Trophoblast cell (in vitro differentiated cells and primary cell): ENCODE results near the gene PVALEF.

Source experiments
- DNase-seq, 2 donors: peaks; one replicate each; pipeline ENCODE4 v3.0.0-alpha.2; 2016
- H2AFZ ChIP-seq: 2 replicates; pipeline ENCODE4 v1.6.1; 2013; ENCODE audit warnings: low read length, moderate library complexity, mild to moderate bottlenecking; ENCODE audit not compliant: insufficient read depth, poor library complexity
- H2AK5ac ChIP-seq: 2 replicates; pipeline ENCODE4 v1.6.1; 2013; ENCODE audit warnings: mild to moderate bottlenecking, low read length
- H2BK120ac ChIP-seq: 2 replicates; pipeline ENCODE4 v1.6.1; 2013; ENCODE audit warnings: low read length, mild to moderate bottlenecking, moderate library complexity; ENCODE audit not compliant: insufficient read depth, poor library complexity
- H2BK12ac ChIP-seq: 2 replicates; pipeline ENCODE4 v1.6.1; 2013; ENCODE audit warnings: mild to moderate bottlenecking, low read length, moderate library complexity
- H2BK5ac ChIP-seq: 2 replicates; pipeline ENCODE4 v1.6.1; 2013; ENCODE audit warnings: low read length, low read depth, moderate library complexity, mild to moderate bottlenecking; ENCODE audit not compliant: poor library complexity
- H3K14ac ChIP-seq: 2 replicates; pipeline ENCODE4 v1.6.1; 2013; ENCODE audit warnings: mild to moderate bottlenecking, low read length
- H3K18ac ChIP-seq: 2 replicates; pipeline ENCODE4 v1.6.1; 2013; ENCODE audit warnings: mild to moderate bottlenecking, low read length
- H3K23ac ChIP-seq: 2 replicates; pipeline ENCODE4 v1.6.1; 2013; ENCODE audit warnings: low read length
- H3K27ac ChIP-seq: 2 replicates; pipeline ENCODE4 v1.5.1; 2013; ENCODE audit warnings: low read depth, mild to moderate bottlenecking, inconsistent platforms, low read length, moderate library complexity
- H3K27me3 ChIP-seq: 2 replicates; pipeline ENCODE4 v1.6.1; 2013; ENCODE audit warnings: inconsistent platforms, mild to moderate bottlenecking, low read length, moderate library complexity; ENCODE audit not compliant: insufficient read depth
- H3K36me3 ChIP-seq, 2 experiments: 1 replicate in 1 of 2; 2 replicates in 1 of 2; pipeline ENCODE4 v1.6.1; 2013; ENCODE audit warnings: low read length in 2 of 2, mild to moderate bottlenecking in 2 of 2, moderate library complexity in 1 of 2; ENCODE audit not compliant: insufficient read depth in 2 of 2, control insufficient read depth in 1 of 2
- H3K4ac ChIP-seq: 2 replicates; pipeline ENCODE4 v1.6.1; 2013; ENCODE audit warnings: low read depth, mild to moderate bottlenecking, low read length, moderate library complexity
- H3K4me1 ChIP-seq, 2 experiments: 1 replicate in 1 of 2; 2 replicates in 1 of 2; pipeline ENCODE4 v1.6.1; 2013; ENCODE audit warnings: low read length in 2 of 2, mild to moderate bottlenecking in 2 of 2, moderate library complexity in 1 of 2; ENCODE audit not compliant: insufficient read depth in 2 of 2, control insufficient read depth in 1 of 2
- H3K4me2 ChIP-seq: 2 replicates; pipeline ENCODE4 v1.6.1; 2013; ENCODE audit warnings: inconsistent platforms, mild to moderate bottlenecking, low read length, moderate library complexity
- H3K4me3 ChIP-seq: 2 replicates; pipeline ENCODE4 v1.5.1; 2013; ENCODE audit warnings: mild to moderate bottlenecking, low read depth, low read length, inconsistent platforms
- H3K79me1 ChIP-seq: one replicate; pipeline ENCODE4 v1.6.1; 2013; ENCODE audit warnings: low read length
- H3K79me2 ChIP-seq: 2 replicates; pipeline ENCODE4 v1.6.1; 2013; ENCODE audit warnings: low read length, mild to moderate bottlenecking; ENCODE audit not compliant: control insufficient read depth, insufficient read depth, poor library complexity
- H3K9ac ChIP-seq: 2 replicates; pipeline ENCODE4 v1.6.1; 2013; ENCODE audit warnings: mild to moderate bottlenecking, low read length
- H3K9me3 ChIP-seq: 2 replicates; pipeline ENCODE4 v1.6.1; 2013; ENCODE audit warnings: low read depth, mild to moderate bottlenecking, control low read depth, inconsistent platforms, low read length; ENCODE audit not compliant: insufficient read depth
- H4K12ac ChIP-seq: 2 replicates; pipeline ENCODE4 v1.6.1; 2013; ENCODE audit warnings: low read depth, mild to moderate bottlenecking, low read length, moderate library complexity
- H4K8ac ChIP-seq: 2 replicates; pipeline ENCODE4 v1.6.1; 2013; ENCODE audit warnings: low read depth, mild to moderate bottlenecking, low read length, moderate library complexity
- H4K91ac ChIP-seq: one replicate; pipeline ENCODE4 v1.6.1; 2013; ENCODE audit warnings: low read depth, mild to moderate bottlenecking, low read length, moderate library complexity
- WGBS: extraction: QIAGEN DNeasy Blood & Tissue Kit; methylation state at CpG from one replicate; pipeline ENCODE4 v1.1.7; 2013; ENCODE audit warnings: missing lambda C conversion rate; ENCODE audit not compliant: insufficient read length, insufficient coverage; ENCODE audit errors: extremely low coverage; 5-methylcytosine and 5-hydroxymethylcytosine counted together

Gene PVALEF

GRCh38 chr17:81176666-81177065 is 11.4 kb downstream of the PVALEF start:
- H3K4me2 ChIP-seq = no peak overlapping the region
- H3K14ac ChIP-seq = no peak overlapping the region
- H3K4ac ChIP-seq = no peak overlapping the region
- H3K79me2 ChIP-seq = no peaks in the 10 kb centered on the region
- no peaks in the 10 kb centered on the region for H3K36me3 ChIP-seq
- H3K23ac ChIP-seq = no peak overlapping the region
- no peak for DNase-seq
- H4K91ac ChIP-seq = no peak overlapping the region
- H2AFZ ChIP-seq = no peak overlapping the region
- no peak overlapping the region for H3K18ac ChIP-seq
- no peak overlapping the region for H4K8ac ChIP-seq
- no peak overlapping the region for H3K27ac ChIP-seq
- no peaks in the 10 kb centered on the region for H3K27me3 ChIP-seq
- no peak overlapping the region for H2BK12ac ChIP-seq
- no CpG with 5 or more reads among the region's 7 CpGs for WGBS
- H3K79me1 ChIP-seq = no peaks in the 10 kb centered on the region
- no peak overlapping the region for H2BK5ac ChIP-seq
- no peak overlapping the region for H4K12ac ChIP-seq
- no peak overlapping the region for H3K9ac ChIP-seq
- H3K4me1 ChIP-seq = no peaks in the 10 kb centered on the region
- peaks cover 2% of the 10 kb centered on the region for H3K9me3 ChIP-seq
- H2BK120ac ChIP-seq = no peak overlapping the region
- no peak overlapping the region for H2AK5ac ChIP-seq
- H3K4me3 ChIP-seq = no peak overlapping the region

- WGBS = no CpG with 5 or more reads among the region's 25 CpGs
- H4K91ac ChIP-seq = no peak overlapping the region
- H3K79me1 ChIP-seq = no peaks in the 10 kb centered on the region
- no peak overlapping the region for H3K4me2 ChIP-seq
- no peaks in the 10 kb centered on the region for H3K79me2 ChIP-seq
- no peak overlapping the region for H3K23ac ChIP-seq
- no peak overlapping the region for H3K18ac ChIP-seq
- no peak overlapping the region for H2AK5ac ChIP-seq
- H3K4me1 ChIP-seq = no peaks in the 10 kb centered on the region
- H3K4ac ChIP-seq = no peak overlapping the region
- H3K14ac ChIP-seq = no peak overlapping the region
- no peak overlapping the region for H3K27ac ChIP-seq
- H3K36me3 ChIP-seq = no peaks in the 10 kb centered on the region
- no peak overlapping the region for H3K4me3 ChIP-seq
- no peak overlapping the region for H4K12ac ChIP-seq
- H3K27me3 ChIP-seq = no peaks in the 10 kb centered on the region
- no peak overlapping the region for H3K9ac ChIP-seq
- no peak overlapping the region for H2BK5ac ChIP-seq
- H2AFZ ChIP-seq = no peak overlapping the region
- DNase-seq = no peak
- H2BK120ac ChIP-seq = no peak overlapping the region
- H3K9me3 ChIP-seq = no peaks in the 10 kb centered on the region
- no peak overlapping the region for H4K8ac ChIP-seq
- no peak overlapping the region for H2BK12ac ChIP-seq
Observed at GRCh38 chr17:81178136-81179091, 13.1 kb downstream of the PVALEF start.

- no CpG with 5 or more reads among the region's 9 CpGs for WGBS
- H4K8ac ChIP-seq = no peak overlapping the region
- no peak for DNase-seq
- H3K79me2 ChIP-seq = no peaks in the 10 kb centered on the region
- H2AFZ ChIP-seq = no peak overlapping the region
- H3K27me3 ChIP-seq = no peaks in the 10 kb centered on the region
- H3K27ac ChIP-seq = no peak overlapping the region
- no peak overlapping the region for H4K12ac ChIP-seq
- H2AK5ac ChIP-seq = no peak overlapping the region
- H3K9ac ChIP-seq = no peak overlapping the region
- no peak overlapping the region for H3K4me3 ChIP-seq
- H2BK5ac ChIP-seq = no peak overlapping the region
- H3K4me2 ChIP-seq = no peak overlapping the region
- no peaks in the 10 kb centered on the region for H3K79me1 ChIP-seq
- no peak overlapping the region for H3K4ac ChIP-seq
- H2BK12ac ChIP-seq = no peak overlapping the region
- no peak overlapping the region for H3K23ac ChIP-seq
- H3K14ac ChIP-seq = no peak overlapping the region
- no peak overlapping the region for H4K91ac ChIP-seq
- no peak overlapping the region for H2BK120ac ChIP-seq
- no peaks in the 10 kb centered on the region for H3K4me1 ChIP-seq
- no peak overlapping the region for H3K18ac ChIP-seq
- H3K9me3 ChIP-seq = peaks cover 3% of the 10 kb centered on the region
- H3K36me3 ChIP-seq = no peaks in the 10 kb centered on the region
Observed at GRCh38 chr17:81179220-81179619, 13.9 kb downstream of the PVALEF start.

- Histone ChIP-seq H3K79me2 (no peaks in the 10 kb centered on the region), H3K4me2 (no peak overlapping the region), H2BK5ac (no peak overlapping the region), H3K4ac (no peak overlapping the region), H3K18ac (no peak overlapping the region), H4K8ac (no peak overlapping the region), H3K27ac (no peak overlapping the region), H3K14ac (no peak overlapping the region), H3K4me3 (no peak overlapping the region), H4K91ac (no peak overlapping the region), H3K4me1 (no peaks in the 10 kb centered on the region), H2AK5ac (no peak overlapping the region), H3K27me3 (no peaks in the 10 kb centered on the region), H3K9ac (no peak overlapping the region), H3K9me3 (peaks cover 4% of the 10 kb centered on the region), H3K36me3 (no peaks in the 10 kb centered on the region), H2BK12ac (no peak overlapping the region), H3K23ac (no peak overlapping the region), H2AFZ (no peak overlapping the region), H3K79me1 (no peaks in the 10 kb centered on the region), H4K12ac (no peak overlapping the region), H2BK120ac (no peak overlapping the region)
- no CpG with 5 or more reads among the region's 12 CpGs for WGBS
- no peak for DNase-seq
Observed at GRCh38 chr17:81179861-81180260, 14.6 kb downstream of the PVALEF start.
